PC-3 (cell line): ENCODE results near the gene ATG13.

Experiments
- EZH2phosphoT487 ChIP-seq: fragments of 300-600 bp; sonication (generic); IDR thresholded peaks from 2 replicates; pipeline ENCODE4 v1.6.1; 2018; ENCODE audit warnings: mild to moderate bottlenecking, antibody characterized with exemption, low read length, borderline replicate concordance
- TF ChIP-seq, protein P1 (sequence below): fragments of 300-600 bp; sonication (generic); conservative IDR thresholded peaks from 2 replicates; pipeline ENCODE4 v1.5.1; 2017; ENCODE audit warnings: antibody characterized with exemption, low read depth, mild to moderate bottlenecking, low read length

DNA sequence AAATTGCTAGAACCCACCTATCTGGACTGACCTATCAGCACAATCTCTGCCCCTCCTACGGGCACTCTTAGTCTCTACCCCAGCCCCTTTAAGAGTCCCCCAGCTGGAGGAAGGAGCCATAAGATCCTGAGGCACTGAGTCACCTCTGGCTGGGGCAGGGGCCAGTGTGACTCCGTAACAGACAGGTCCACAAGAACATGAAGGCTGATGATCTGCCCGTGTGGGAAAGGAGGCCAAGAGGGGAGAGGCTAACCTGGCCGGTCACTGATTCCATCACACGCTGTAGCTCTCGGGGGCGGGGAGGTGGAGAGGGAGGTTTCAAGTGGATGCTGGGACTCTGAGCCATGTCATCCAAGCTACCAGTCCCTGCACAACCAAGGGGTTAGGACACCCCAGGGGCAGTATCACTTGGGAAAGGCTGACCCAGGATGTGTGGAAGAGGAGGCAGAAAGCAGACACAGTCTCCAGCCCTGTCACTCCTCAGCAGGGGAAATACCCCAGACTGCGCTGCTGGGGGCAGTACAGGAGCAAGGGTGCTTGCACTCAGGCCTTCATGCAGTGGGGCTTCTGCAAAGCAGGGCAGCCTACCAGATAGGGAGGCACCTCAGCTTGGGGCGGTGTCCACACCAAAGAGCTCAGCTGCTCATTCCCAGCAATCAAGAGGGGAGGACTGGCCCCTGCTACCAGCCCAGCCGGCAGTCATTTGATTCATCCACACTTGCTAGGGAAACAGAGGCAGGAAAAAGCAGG, 60.8 kb downstream of the ATG13 start:
- TF ChIP-seq, protein P1, sequence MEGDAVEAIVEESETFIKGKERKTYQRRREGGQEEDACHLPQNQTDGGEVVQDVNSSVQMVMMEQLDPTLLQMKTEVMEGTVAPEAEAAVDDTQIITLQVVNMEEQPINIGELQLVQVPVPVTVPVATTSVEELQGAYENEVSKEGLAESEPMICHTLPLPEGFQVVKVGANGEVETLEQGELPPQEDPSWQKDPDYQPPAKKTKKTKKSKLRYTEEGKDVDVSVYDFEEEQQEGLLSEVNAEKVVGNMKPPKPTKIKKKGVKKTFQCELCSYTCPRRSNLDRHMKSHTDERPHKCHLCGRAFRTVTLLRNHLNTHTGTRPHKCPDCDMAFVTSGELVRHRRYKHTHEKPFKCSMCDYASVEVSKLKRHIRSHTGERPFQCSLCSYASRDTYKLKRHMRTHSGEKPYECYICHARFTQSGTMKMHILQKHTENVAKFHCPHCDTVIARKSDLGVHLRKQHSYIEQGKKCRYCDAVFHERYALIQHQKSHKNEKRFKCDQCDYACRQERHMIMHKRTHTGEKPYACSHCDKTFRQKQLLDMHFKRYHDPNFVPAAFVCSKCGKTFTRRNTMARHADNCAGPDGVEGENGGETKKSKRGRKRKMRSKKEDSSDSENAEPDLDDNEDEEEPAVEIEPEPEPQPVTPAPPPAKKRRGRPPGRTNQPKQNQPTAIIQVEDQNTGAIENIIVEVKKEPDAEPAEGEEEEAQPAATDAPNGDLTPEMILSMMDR, result no peak
- no peak for TF ChIP-seq EZH2phosphoT487
